Activated CD8-positive, alpha-beta memory T cell treated with anti-CD3 and anti-CD28 coated beads for 24 hours (primary cell): ENCODE data around the gene ZKSCAN1.

ENCODE experiments used
- DNase-seq: peaks from one replicate; pipeline ENCODE4 v3.0.0-alpha.2; 2020

Gene ZKSCAN1

DNA sequence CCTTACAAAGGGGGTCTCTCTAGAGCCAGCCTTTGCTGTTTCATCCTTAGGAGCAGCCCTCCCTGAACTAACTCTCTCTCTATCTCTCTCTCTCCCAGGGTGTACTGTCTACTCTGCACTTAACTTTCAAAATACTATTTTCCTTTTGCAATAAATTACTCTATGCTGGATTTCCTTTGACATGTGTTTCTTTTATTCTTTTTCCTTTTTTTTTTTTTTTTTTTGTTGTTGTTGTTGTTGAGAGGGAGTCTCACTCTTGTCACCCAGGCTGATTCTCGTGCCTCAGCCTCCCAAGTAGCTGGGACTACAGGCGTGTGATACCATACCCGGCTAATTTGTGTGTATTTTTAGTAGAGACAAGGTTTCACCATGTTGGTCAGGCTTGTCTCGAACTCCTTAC lies 67.6 kb downstream of the ZKSCAN1 start:
- no peak for DNase-seq

- DNase-seq, result no peak
These were observed 70.1 kb downstream of the ZKSCAN1 start for GRCh38 chr7:100085515-100085914.

DNA sequence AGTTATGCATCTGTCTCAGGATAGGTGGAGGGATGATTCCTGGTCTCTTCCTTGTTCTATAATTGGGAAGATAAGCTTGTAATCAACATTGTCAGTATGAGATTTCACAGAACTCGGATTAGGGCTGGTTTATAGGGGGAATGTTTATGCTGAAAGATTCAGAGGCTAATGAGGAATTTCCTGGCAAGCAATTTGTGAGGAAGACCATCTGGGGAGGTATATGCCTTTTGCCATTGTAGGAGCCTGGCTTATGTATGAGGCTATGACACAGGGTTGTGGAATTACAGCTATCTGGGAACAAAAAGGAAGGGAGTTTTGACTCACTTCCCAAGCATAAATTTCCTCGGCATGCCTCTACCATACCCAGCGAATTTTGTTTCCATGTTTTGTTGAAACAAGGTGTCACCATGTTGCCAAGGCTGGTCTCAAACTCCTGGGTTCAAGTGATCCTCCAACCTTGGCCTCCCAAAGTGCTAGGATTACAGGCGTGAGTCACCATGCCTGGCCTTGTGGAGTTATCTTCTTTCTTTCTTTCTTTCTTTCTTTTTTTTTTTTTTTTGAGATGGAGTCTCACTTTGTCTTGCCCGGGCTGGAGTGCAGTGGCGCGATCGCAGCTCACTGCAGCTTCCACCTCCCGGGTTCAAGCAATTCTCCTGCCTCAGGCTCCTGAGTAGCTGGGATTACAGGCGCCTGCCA lies 71.8 kb downstream of the ZKSCAN1 start:
- DNase-seq, result no peak

GRCh38 chr7:100088095-100088620 lies 72.8 kb downstream of the ZKSCAN1 start:
- no peak for DNase-seq

DNA sequence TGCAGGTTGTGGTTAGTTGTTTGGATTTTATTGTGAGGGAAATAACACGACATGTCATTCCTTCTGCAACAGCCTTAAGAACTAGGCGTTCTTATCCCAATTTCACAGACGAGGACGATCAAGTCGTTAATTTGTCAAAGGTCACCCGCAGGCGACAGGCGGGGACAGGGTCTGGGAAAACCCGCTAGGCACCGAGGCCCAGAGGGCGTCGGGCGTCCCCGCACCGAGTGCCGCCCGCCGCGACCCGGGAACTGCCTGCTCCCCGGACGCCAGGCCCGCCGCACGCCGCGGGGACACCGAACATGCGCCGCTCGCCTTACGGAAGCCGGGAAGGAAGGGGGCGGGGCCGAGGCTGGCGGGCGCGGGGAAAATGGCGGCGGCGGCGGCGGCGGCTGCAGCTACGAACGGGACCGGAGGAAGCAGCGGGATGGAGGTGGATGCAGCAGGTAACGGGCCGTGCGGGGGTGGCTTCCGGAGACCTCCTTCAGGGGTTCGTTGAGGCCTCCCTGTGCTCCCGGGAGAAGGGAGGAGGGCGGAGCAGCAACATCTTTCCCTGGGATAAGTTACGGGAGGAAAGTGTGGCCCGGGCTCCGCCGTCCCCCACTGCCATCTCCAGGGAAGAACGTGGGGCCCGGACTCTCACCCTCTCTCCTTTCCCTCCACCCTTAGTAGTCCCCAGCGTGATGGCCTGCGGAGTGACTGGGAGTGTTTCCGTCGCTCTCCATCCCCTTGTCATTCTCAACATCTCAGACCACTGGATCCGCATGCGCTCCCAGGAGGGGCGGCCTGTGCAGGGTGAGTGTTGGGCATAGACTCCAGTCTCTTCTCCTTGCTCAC lies 73.4 kb downstream of the ZKSCAN1 start, which contains the start of gene COPS6:
TSS of gene COPS6 (plus strand) at position 349 of the 837 bp plus-strand sequence. CDS start at position 371, 22 bp downstream.
- DNase-seq, result peak; percentile 95

GRCh38 chr7:100089458-100090196 lies 74.2 kb downstream of the ZKSCAN1 start:
- DNase-seq, result no peak

GRCh38 chr7:100090527-100091410 lies 75.4 kb downstream of the ZKSCAN1 start:
- DNase-seq, result peak; percentile 64
